HEK293 (cell line): Measurements from ENCODE around the gene HIP1.

Source experiments
- CTCF ChIA-PET: fragments of 350-600 bp; formaldehyde crosslinking; extraction: SDS; loops from one replicate; lab custom pipeline; 2021; ENCODE audit warnings: antibody characterized with exemption; lab: Yijun Ruan, JAX
- POLR2A ChIA-PET: fragments of 300-600 bp; formaldehyde crosslinking; extraction: SDS; loops from one replicate; lab custom pipeline; 2020; ENCODE audit warnings: antibody characterized with exemption, inconsistent platforms; lab: Yijun Ruan, JAX
- H3K27ac ChIP-seq: fragments of 200-500 bp; sonication (Bioruptor generic); 2 replicates; pipeline ENCODE4 v1.5.1; 2014; ENCODE audit warnings: low read depth, low read length, control low read depth, inconsistent platforms; ENCODE audit errors: extremely low read depth
- H3K36me3 ChIP-seq, 2 experiments: fragments of 200-500 bp in 1 of 2; sonication (Bioruptor generic) in 1 of 2; 1 replicate in 1 of 2; 2 replicates in 1 of 2; pipeline ENCODE4 v1.5.1; 2014 to 2017; ENCODE audit warnings: inconsistent platforms in 2 of 2, low read length in 2 of 2; ENCODE audit not compliant: control insufficient read depth in 2 of 2, insufficient read depth in 1 of 2
- H3K4me1 ChIP-seq: fragments of 200-500 bp; sonication (Bioruptor generic); 2 replicates; pipeline ENCODE4 v1.5.1; 2014; ENCODE audit warnings: mild to moderate bottlenecking, low read length, inconsistent platforms; ENCODE audit not compliant: control insufficient read depth, insufficient read depth
- H3K4me3 ChIP-seq: 2 replicates; pipeline ENCODE4 v1.5.1; 2011; ENCODE audit warnings: low read depth, mild to moderate bottlenecking, control low read depth, low read length, moderate library complexity
- H3K9me3 ChIP-seq: fragments of 200-500 bp; sonication (Bioruptor generic); 2 replicates; pipeline ENCODE4 v1.5.1; 2014; ENCODE audit warnings: low read depth, low read length, inconsistent platforms; ENCODE audit not compliant: control insufficient read depth, insufficient read depth
- GLI2 ChIP-seq: fragments of 450-650 bp; formaldehyde crosslinking; IDR thresholded peaks from 2 replicates; pipeline ENCODE4; 2017; ENCODE audit warnings: missing biosample characterization, missing genetic modification characterization, low read depth, borderline replicate concordance
- OSR2 ChIP-seq: fragments of 450-650 bp; formaldehyde crosslinking; IDR thresholded peaks from 2 replicates; pipeline ENCODE4 v1.5.1; 2016; ENCODE audit warnings: missing biosample characterization, missing genetic modification characterization
- OVOL3 ChIP-seq: fragments of 450-650 bp; formaldehyde crosslinking; IDR thresholded peaks from 2 replicates; pipeline ENCODE4 v1.5.1; 2016; ENCODE audit warnings: missing biosample characterization, missing genetic modification characterization
- SP2 ChIP-seq: fragments of 450-650 bp; formaldehyde crosslinking; IDR thresholded peaks from 2 replicates; pipeline ENCODE4 v1.5.1; 2016; ENCODE audit warnings: missing biosample characterization, missing genetic modification characterization
- ZBTB48 ChIP-seq: fragments of 450-650 bp; formaldehyde crosslinking; IDR thresholded peaks from 2 replicates; pipeline ENCODE4 v1.5.1; 2016; ENCODE audit warnings: missing biosample characterization, missing genetic modification characterization
- ZNF239 ChIP-seq: fragments of 450-650 bp; formaldehyde crosslinking; IDR thresholded peaks from 2 replicates; pipeline ENCODE4 v1.5.1; 2016; ENCODE audit warnings: missing biosample characterization, missing genetic modification characterization
- ZNF324 ChIP-seq: fragments of 450-650 bp; formaldehyde crosslinking; IDR thresholded peaks from 2 replicates; pipeline ENCODE4 v1.5.1; 2016; ENCODE audit warnings: missing biosample characterization, missing genetic modification characterization
- ZNF335 ChIP-seq: fragments of 450-650 bp; formaldehyde crosslinking; conservative IDR thresholded peaks from 2 replicates; pipeline ENCODE4 v1.5.1; 2016; ENCODE audit warnings: missing biosample characterization, missing genetic modification characterization
- ZNF37A ChIP-seq: fragments of 450-650 bp; IDR thresholded peaks from 2 replicates; pipeline ENCODE4 v1.5.1; 2018; ENCODE audit warnings: missing biosample characterization, missing genetic modification characterization
- ZNF610 ChIP-seq: fragments of 450-650 bp; formaldehyde crosslinking; IDR thresholded peaks from 2 replicates; pipeline ENCODE4 v1.5.1; 2016; ENCODE audit warnings: missing biosample characterization, missing genetic modification characterization, borderline replicate concordance
- ZNF664 ChIP-seq: fragments of 450-650 bp; formaldehyde crosslinking; IDR thresholded peaks from 2 replicates; pipeline ENCODE4 v1.5.1; 2016; ENCODE audit warnings: missing biosample characterization, missing genetic modification characterization
- TF ChIP-seq, protein P1 (sequence below): fragments of 450-650 bp; formaldehyde crosslinking; IDR thresholded peaks from 2 replicates; pipeline ENCODE4 v1.5.1; 2016; ENCODE audit warnings: missing biosample characterization, missing genetic modification characterization
- TF ChIP-seq, protein P2 (sequence below): fragments of 450-650 bp; formaldehyde crosslinking; IDR thresholded peaks from 2 replicates; pipeline ENCODE4 v1.5.1; 2016; ENCODE audit warnings: missing biosample characterization, missing genetic modification characterization
- TF ChIP-seq, protein P3 (sequence below): fragments of 450-650 bp; formaldehyde crosslinking; conservative IDR thresholded peaks from 2 replicates; pipeline ENCODE4 v1.5.1; 2016; ENCODE audit warnings: low read depth, missing biosample characterization, missing genetic modification characterization
- TF ChIP-seq, protein P4 (sequence below): fragments of 450-650 bp; formaldehyde crosslinking; IDR thresholded peaks from 2 replicates; pipeline ENCODE4 v1.5.1; 2016; ENCODE audit warnings: missing biosample characterization, missing genetic modification characterization
- TF ChIP-seq, protein P5 (sequence below): fragments of 450-650 bp; formaldehyde crosslinking; IDR thresholded peaks from 2 replicates; pipeline ENCODE4 v1.5.1; 2016; ENCODE audit warnings: missing biosample characterization, missing genetic modification characterization, low read depth

HIP1 gene

DNA sequence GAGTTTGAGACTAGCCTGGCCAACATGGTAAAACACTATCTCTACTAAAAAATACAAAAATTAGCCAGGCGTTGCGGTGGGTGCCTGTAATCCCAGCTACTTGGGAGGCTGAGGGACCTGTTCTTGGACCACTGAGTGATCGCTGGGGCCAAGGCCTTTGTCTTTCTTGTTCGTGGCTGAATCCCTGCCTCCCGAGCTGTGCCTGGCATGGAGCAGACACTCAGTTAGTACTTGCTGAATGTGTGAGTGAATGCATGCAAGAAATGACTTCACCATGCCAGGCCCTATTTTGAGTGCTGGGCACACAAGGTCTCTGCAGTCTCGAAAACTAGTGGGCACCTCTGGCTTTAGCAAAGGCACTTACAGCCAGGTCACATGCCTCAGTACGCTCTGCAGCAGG, 85.1 kb downstream of the HIP1 start:
- POLR2A ChIA-PET = no interaction called here
- no peaks in the 10 kb centered on the region for H3K4me1 ChIP-seq
- CTCF ChIA-PET = no interaction called here
- no peak overlapping the region for H3K27ac ChIP-seq
- H3K9me3 ChIP-seq = no peaks in the 10 kb centered on the region
- no peak for TF ChIP-seq ZNF239 (tag by site-specific recombination)
- no peak for TF ChIP-seq ZNF335 (tag by site-specific recombination)
- TF ChIP-seq GLI2 (tag by site-specific recombination) = no peak
- no peak for TF ChIP-seq SP2
- TF ChIP-seq ZNF324 (tag by site-specific recombination) = no peak
- no peak for TF ChIP-seq OVOL3
- no peak for TF ChIP-seq ZNF37A (tag by site-specific recombination)
- TF ChIP-seq ZNF664 (tag by site-specific recombination) = no peak
- TF ChIP-seq, protein P1, sequence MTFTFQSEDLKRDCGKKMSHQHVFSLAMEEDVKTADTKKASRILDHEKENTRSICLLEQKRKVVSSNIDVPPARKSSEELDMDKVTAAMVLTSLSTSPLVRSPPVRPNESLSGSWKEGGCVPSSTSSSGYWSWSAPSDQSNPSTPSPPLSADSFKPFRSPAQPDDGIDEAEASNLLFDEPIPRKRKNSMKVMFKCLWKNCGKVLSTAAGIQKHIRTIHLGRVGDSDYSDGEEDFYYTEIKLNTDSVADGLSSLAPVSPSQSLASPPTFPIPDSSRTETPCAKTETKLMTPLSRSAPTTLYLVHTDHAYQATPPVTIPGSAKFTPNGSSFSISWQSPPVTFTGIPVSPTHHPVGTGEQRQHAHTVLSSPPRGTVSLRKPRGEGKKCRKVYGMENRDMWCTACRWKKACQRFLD (tag by site-specific recombination) = no peak
- TF ChIP-seq, protein P2, sequence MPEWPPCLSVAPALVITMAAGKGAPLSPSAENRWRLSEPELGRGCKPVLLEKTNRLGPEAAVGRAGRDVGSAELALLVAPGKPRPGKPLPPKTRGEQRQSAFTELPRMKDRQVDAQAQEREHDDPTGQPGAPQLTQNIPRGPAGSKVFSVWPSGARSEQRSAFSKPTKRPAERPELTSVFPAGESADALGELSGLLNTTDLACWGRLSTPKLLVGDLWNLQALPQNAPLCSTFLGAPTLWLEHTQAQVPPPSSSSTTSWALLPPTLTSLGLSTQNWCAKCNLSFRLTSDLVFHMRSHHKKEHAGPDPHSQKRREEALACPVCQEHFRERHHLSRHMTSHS (tag by site-specific recombination) = no peak
- TF ChIP-seq ZBTB48 (tag by site-specific recombination) = no peak
- TF ChIP-seq, protein P3, sequence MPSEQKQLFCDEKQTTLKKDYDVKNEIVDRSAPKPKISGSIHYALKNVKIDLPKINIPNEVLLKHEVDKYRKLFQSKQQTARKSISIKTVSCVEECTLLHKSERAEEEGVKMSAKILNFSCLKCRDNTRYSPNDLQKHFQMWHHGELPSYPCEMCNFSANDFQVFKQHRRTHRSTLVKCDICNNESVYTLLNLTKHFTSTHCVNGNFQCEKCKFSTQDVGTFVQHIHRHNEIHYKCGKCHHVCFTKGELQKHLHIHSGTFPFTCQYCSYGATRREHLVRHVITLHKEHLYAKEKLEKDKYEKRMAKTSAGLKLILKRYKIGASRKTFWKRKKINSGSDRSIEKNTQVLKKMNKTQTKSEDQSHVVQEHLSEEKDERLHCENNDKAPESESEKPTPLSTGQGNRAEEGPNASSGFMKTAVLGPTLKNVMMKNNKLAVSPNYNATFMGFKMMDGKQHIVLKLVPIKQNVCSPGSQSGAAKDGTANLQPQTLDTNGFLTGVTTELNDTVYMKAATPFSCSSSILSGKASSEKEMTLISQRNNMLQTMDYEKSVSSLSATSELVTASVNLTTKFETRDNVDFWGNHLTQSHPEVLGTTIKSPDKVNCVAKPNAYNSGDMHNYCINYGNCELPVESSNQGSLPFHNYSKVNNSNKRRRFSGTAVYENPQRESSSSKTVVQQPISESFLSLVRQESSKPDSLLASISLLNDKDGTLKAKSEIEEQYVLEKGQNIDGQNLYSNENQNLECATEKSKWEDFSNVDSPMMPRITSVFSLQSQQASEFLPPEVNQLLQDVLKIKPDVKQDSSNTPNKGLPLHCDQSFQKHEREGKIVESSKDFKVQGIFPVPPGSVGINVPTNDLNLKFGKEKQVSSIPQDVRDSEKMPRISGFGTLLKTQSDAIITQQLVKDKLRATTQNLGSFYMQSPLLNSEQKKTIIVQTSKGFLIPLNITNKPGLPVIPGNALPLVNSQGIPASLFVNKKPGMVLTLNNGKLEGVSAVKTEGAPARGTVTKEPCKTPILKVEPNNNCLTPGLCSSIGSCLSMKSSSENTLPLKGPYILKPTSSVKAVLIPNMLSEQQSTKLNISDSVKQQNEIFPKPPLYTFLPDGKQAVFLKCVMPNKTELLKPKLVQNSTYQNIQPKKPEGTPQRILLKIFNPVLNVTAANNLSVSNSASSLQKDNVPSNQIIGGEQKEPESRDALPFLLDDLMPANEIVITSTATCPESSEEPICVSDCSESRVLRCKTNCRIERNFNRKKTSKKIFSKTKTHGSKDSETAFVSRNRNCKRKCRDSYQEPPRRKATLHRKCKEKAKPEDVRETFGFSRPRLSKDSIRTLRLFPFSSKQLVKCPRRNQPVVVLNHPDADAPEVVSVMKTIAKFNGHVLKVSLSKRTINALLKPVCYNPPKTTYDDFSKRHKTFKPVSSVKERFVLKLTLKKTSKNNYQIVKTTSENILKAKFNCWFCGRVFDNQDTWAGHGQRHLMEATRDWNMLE (tag by site-specific recombination) = no peak
- TF ChIP-seq, protein P4, sequence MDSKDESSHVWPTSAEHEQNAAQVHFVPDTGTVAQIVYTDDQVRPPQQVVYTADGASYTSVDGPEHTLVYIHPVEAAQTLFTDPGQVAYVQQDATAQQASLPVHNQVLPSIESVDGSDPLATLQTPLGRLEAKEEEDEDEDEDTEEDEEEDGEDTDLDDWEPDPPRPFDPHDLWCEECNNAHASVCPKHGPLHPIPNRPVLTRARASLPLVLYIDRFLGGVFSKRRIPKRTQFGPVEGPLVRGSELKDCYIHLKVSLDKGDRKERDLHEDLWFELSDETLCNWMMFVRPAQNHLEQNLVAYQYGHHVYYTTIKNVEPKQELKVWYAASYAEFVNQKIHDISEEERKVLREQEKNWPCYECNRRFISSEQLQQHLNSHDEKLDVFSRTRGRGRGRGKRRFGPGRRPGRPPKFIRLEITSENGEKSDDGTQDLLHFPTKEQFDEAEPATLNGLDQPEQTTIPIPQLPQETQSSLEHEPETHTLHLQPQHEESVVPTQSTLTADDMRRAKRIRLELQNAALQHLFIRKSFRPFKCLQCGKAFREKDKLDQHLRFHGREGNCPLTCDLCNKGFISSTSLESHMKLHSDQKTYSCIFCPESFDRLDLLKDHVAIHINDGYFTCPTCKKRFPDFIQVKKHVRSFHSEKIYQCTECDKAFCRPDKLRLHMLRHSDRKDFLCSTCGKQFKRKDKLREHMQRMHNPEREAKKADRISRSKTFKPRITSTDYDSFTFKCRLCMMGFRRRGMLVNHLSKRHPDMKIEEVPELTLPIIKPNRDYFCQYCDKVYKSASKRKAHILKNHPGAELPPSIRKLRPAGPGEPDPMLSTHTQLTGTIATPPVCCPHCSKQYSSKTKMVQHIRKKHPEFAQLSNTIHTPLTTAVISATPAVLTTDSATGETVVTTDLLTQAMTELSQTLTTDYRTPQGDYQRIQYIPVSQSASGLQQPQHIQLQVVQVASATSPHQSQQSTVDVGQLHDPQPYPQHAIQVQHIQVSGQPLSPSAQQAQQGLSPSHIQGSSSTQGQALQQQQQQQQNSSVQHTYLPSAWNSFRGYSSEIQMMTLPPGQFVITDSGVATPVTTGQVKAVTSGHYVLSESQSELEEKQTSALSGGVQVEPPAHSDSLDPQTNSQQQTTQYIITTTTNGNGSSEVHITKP (tag by site-specific recombination) = no peak
- TF ChIP-seq, protein P5, sequence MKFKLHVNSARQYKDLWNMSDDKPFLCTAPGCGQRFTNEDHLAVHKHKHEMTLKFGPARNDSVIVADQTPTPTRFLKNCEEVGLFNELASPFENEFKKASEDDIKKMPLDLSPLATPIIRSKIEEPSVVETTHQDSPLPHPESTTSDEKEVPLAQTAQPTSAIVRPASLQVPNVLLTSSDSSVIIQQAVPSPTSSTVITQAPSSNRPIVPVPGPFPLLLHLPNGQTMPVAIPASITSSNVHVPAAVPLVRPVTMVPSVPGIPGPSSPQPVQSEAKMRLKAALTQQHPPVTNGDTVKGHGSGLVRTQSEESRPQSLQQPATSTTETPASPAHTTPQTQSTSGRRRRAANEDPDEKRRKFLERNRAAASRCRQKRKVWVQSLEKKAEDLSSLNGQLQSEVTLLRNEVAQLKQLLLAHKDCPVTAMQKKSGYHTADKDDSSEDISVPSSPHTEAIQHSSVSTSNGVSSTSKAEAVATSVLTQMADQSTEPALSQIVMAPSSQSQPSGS (tag by site-specific recombination) = no peak
- no peak for TF ChIP-seq OSR2
- TF ChIP-seq ZNF610 (tag by site-specific recombination) = no peak
- no peaks in the 10 kb centered on the region for H3K36me3 ChIP-seq
- H3K4me3 ChIP-seq = no peak overlapping the region
